GM21737 (cell line): ENCODE results near the gene TWIST1.

Experiments
- ATAC-seq: cut with Tn5 transposase; IDR thresholded peaks from one replicate; pipeline ENCODE4 v1.9.1; 2021; ENCODE audit warnings: mild to moderate bottlenecking, moderate library complexity; ENCODE audit not compliant: unreplicated experiment

Gene TWIST1

GRCh38 chr7:19117091-19117869, at the start of gene TWIST1:
TSS of gene TWIST1 (minus strand) at chr7:19117636. CDS start at chr7:19117321, 315 bp downstream.
- no peak for ATAC-seq

- no peak for ATAC-seq
Measured at GRCh38 chr7:19161671-19162070, 44.2 kb upstream of the TWIST1 start.

- no peak for ATAC-seq
Measured at GRCh38 chr7:19146699-19147098, 29.3 kb upstream of the TWIST1 start.

DNA sequence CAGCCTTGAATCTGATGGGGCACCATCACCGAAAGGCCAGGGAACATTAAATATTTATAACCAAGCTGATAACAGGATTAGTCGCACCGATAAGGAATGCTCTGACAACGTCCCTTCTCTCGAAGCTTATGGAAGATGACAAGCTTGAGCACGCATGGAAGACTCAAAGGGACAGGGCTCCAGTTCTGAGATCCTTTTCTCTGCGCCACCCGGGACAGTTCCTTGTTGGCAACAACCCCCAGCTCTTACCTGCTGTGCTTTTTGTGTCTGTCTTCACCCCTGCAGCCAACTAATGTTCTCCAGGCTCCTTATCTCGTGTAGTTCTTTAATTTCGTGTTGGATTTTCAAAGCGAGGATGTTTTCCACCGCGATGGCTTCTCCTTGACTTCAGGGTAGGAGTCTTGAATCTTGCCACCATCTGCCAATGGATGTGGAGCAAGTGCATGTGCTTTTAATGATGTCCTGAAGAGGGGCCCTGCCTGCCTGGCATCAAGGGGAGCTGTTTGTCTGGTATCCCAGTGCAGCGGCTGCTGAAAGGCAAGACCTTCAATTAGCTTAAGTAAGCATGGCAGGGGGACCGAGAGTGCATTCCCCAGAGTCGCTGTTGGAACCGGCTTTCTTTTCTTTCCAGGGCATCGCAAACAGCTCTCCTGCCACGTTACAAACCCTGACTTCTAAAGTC, 28.1 kb upstream of the TWIST1 start:
- ATAC-seq, result no peak

DNA sequence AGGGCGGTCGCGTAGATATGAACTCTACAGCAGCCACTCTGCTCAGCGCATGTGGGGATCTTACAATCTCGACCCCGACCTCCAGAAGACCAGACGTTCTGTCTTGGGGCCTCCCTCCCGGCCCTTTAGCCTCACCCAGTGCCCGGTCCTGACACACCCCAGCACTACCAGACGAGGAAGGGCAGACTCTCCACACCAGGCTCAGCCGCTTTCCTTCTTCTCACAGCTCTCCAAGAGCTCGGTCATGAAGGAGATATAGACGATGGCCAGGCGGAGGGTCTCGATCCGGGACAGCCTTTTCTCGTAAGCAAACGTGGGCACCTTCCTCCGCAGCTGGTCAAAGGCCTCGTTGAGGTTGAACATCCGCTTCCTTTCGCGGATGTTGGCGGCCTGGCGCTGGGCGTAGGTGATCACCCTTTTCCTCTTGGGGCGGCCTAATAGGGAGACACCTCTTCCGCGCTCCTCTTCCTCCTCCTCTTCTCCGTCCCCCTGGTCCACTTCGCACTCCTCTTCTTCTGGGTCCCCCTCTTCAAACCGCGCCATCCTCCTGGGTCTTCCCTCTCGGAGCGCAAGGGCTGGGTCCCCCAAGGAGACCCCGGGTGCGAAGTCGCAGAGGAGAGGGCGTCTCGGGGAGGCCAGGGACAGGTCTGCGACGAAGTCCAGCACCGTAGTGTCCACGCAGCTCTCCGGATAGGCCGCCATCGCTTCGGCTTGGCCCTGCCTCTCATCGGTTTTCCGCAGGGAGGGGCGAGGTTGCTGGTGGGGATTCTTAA, 27.4 kb upstream of the TWIST1 start, which contains the start of gene FERD3L:
FERD3L (minus strand) TSS at position 761 of the 773 bp plus-strand sequence; CDS start at position 702, 59 bp downstream.
- no peak for ATAC-seq

DNA sequence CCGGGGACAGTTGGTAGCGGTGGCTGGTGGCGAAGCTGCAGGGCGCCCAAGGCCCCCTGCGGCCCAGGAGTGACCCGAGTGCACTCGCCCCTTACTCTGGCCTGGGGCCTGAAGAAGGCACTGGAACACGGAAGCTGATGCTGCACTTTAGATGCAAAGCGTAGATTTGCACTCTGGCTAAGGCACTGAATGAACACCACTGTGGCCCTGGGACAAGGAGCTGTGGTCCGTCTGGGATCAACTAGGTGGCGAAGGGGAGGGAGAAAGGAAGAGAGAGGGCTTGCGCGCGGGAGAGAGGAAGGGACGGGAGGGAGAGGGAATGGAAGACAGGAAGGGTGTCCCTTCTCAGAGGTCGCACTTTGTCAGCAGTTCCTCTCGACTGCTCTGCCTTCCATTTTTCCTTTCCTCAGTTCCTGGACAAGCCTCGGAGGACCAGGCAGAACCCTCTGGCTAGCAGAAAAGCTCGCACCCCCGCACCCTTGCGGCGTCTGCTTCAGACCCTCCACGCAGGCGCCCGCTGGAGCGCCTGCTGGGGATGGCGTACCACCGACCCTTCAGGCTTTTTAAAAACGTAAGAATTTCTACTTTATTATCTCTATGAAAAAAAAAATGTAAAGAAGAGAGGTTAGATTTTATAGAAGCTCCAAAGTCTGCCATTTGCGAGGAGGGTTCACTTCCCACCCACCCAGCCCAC, 26.6 kb upstream of the TWIST1 start:
- no peak for ATAC-seq

DNA sequence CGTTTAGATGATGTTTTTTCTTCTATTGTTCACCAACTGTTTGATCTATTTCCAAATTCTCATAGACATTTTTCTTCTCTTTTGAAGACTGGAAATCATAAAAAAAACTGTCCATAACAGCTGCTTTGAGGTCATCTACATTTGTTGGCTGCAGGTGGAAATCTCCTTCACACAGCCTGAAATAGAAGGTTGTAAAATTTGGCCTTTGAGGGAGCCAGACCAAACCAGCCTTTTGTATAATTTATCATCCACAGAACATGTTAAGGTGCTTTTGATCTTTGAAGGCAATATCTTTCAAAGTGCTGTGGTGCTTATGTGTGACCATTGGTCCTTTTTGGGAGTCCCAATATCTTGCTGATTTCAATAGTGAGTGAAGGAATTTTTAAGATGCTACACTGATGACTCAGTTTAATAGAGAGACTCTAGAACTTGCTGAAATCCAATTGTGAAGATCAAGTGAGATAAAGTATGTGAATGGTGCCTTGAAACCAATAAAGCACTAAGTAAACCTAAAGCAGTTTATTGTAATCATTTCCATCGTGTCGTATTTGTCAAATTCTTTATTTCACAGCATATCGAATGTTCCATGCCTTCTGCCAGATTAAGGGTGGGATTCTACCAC, 22.4 kb upstream of the TWIST1 start:
- no peak for ATAC-seq

GRCh38 chr7:19133886-19134285, 16.4 kb upstream of the TWIST1 start:
- ATAC-seq, result no peak

- no peak for ATAC-seq
Measured at GRCh38 chr7:19133390-19133789, 16.0 kb upstream of the TWIST1 start.

- ATAC-seq, result no peak
Measured at GRCh38 chr7:19128856-19129255, 11.4 kb upstream of the TWIST1 start.

GRCh38 chr7:19121977-19122588, 4.6 kb upstream of the TWIST1 start:
- ATAC-seq, result no peak

- ATAC-seq, result no peak
Measured at GRCh38 chr7:19119870-19120486, 2.5 kb upstream of the TWIST1 start.

GRCh38 chr7:19119372-19119771, 1.9 kb upstream of the TWIST1 start:
- ATAC-seq, result no peak

DNA sequence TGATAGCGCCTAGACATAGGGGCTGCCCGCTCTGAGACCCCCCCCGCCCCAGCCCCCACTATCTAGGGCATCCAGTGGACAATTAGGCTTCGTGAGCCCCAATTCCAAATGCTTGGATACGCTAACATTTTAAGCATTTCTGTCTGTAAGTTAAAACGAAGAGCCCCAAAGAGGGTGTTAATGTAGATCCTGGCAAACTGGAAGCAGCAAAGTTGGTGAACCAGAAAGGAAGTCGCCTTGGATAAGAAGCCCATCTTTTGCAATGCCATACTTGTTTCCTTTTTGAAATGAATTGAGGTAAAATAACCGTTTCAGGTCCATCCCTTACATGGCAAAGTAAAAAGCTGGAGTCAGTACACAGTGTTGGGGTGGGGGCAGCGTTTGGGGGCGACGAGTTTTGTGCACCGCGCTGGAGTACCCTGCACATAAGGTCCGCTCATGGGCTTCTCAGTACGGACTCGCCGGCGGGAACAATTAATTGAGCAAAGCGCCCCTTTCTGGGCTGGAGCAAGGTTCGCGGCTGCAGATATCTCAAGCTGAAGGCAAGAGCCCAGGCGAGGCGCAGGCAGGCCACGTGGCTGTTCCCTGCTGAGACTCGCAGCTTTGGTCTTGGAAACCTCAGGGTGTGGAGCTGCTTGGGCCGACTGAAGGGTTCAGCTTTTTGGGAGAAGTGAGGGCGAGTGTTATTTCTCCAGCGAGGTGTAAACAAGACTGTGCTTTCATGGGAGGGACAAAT, 1.4 kb upstream of the TWIST1 start:
- ATAC-seq, result no peak

DNA sequence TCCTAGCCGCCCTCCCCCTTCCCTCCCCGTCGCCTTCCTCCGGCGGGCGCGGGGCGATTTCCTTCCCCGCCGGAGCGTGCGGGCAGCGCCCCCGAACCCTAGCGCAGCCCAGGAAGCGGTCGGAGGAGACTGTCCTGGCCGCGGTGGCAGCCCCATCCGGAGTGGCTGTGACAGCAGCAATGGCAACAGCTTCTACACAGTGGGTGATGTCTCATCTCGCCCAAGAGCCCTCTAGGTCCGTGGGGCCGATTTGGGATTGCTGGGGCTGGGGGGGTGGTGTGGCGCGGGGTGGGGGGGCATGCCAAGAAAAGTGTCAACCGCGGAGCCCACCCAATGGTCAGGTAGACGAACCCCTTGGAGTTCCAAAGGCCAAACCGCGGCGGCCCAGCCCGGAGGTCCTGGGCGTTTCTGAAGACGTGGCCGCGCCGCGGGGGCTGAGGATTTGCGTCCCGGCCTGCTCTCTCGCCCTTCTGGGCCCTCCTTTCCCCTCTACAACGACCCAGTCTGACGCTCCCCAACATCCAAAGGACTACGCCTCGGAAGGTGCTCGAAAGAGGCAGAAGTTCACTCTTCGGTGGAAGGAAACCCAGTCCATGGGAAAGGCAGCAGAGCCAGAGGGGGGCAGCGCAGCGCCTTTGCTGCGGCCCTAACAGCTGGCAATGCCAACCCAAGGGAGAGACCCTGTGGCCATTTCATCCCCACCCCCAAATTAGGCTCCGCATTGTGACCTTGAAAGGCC, 603 bp upstream of the TWIST1 start:
- no peak for ATAC-seq

- ATAC-seq, result no peak
Measured at GRCh38 chr7:19116121-19117090, 1.0 kb downstream of the TWIST1 start.

- no peak for ATAC-seq
Measured at GRCh38 chr7:19114551-19114855, 2.9 kb downstream of the TWIST1 start.
